H9 (cell line): Measurements from ENCODE around the gene SRSF4. TPM values are rescaled to one million over a fixed set of nuclear protein-coding genes. Genes with fewer than 3 reads are reported as not detected.

Experiments used
- DNase-seq: peaks from one replicate; pipeline ENCODE4 v3.0.0-alpha.2; 2017
- H2AFZ ChIP-seq: one replicate; pipeline ENCODE4 v1.6.1; 2013; ENCODE audit warnings: mild to moderate bottlenecking, low read length, control low read depth, moderate library complexity
- H2AK5ac ChIP-seq: 2 replicates; pipeline ENCODE4 v1.6.1; 2013; ENCODE audit warnings: low read length, control low read depth, mixed read lengths; ENCODE audit not compliant: insufficient read length
- H2BK120ac ChIP-seq: one replicate; pipeline ENCODE4 v1.6.1; 2013; ENCODE audit warnings: low read depth, mild to moderate bottlenecking, low read length, control low read depth, inconsistent platforms; ENCODE audit not compliant: poor library complexity, severe bottlenecking
- H2BK12ac ChIP-seq: 2 replicates; pipeline ENCODE4 v1.6.1; 2013; ENCODE audit warnings: low read length, control low read depth, mixed read lengths, low read depth; ENCODE audit not compliant: insufficient read length
- H2BK15ac ChIP-seq: 2 replicates; pipeline ENCODE4 v1.6.1; 2013; ENCODE audit warnings: low read depth, low read length, control low read depth
- H2BK20ac ChIP-seq: one replicate; pipeline ENCODE4 v1.6.1; 2013; ENCODE audit warnings: low read depth, mild to moderate bottlenecking, low read length, control low read depth, inconsistent platforms; ENCODE audit not compliant: poor library complexity, severe bottlenecking
- H2BK5ac ChIP-seq: 2 replicates; pipeline ENCODE4 v1.6.1; 2013; ENCODE audit warnings: low read length, control low read depth, mixed read lengths; ENCODE audit not compliant: insufficient read length
- H3K14ac ChIP-seq: 2 replicates; pipeline ENCODE4 v1.6.1; 2013; ENCODE audit warnings: low read length, control low read depth; ENCODE audit not compliant: insufficient read depth
- H3K18ac ChIP-seq: 2 replicates; pipeline ENCODE4 v1.6.1; 2013; ENCODE audit warnings: low read depth, mild to moderate bottlenecking, mixed read lengths, low read length, control low read depth; ENCODE audit not compliant: insufficient read length
- H3K23ac ChIP-seq: 2 replicates; pipeline ENCODE4 v1.6.1; 2013; ENCODE audit warnings: low read length, control low read depth, mixed read lengths, low read depth; ENCODE audit not compliant: insufficient read length
- H3K23me2 ChIP-seq: 2 replicates; pipeline ENCODE4 v1.6.1; 2013; ENCODE audit warnings: low read depth, mild to moderate bottlenecking, mixed read lengths, low read length, control low read depth; ENCODE audit not compliant: insufficient read length, poor library complexity, severe bottlenecking
- H3K27ac ChIP-seq: 2 replicates; pipeline ENCODE4 v1.5.1; 2013; ENCODE audit warnings: low read length, control low read depth, mixed read lengths, low read depth; ENCODE audit not compliant: insufficient read length
- H3K27me3 ChIP-seq: 2 replicates; pipeline ENCODE4 v1.6.1; 2013; ENCODE audit warnings: low read length, control low read depth, inconsistent platforms; ENCODE audit not compliant: insufficient read depth
- H3K4ac ChIP-seq: 2 replicates; pipeline ENCODE4 v1.6.1; 2013; ENCODE audit warnings: low read depth, mild to moderate bottlenecking, control low read depth, inconsistent platforms, low read length, moderate library complexity
- H3K4me1 ChIP-seq: 2 replicates; pipeline ENCODE4 v1.6.1; 2013; ENCODE audit warnings: low read length, control low read depth, inconsistent platforms; ENCODE audit not compliant: insufficient read depth
- H3K4me2 ChIP-seq: 2 replicates; pipeline ENCODE4 v1.6.1; 2013; ENCODE audit warnings: low read length, control low read depth, mixed read lengths; ENCODE audit not compliant: insufficient read length, insufficient read depth
- H3K56ac ChIP-seq: 2 replicates; pipeline ENCODE4 v1.6.1; 2013; ENCODE audit warnings: low read depth, mild to moderate bottlenecking, mixed read lengths, low read length, control low read depth; ENCODE audit not compliant: insufficient read length
- H3K79me1 ChIP-seq: 2 replicates; pipeline ENCODE4 v1.6.1; 2013; ENCODE audit warnings: low read depth, mild to moderate bottlenecking, moderate library complexity, low read length, control low read depth, inconsistent platforms; ENCODE audit not compliant: insufficient read depth, poor library complexity, severe bottlenecking
- H3K79me2 ChIP-seq: 2 replicates; pipeline ENCODE4 v1.6.1; 2013; ENCODE audit warnings: low read length, control low read depth, inconsistent platforms; ENCODE audit not compliant: insufficient read depth
- H3K9ac ChIP-seq: 2 replicates; pipeline ENCODE4 v1.6.1; 2013; ENCODE audit warnings: low read length, control low read depth, mixed read lengths; ENCODE audit not compliant: insufficient read length; ENCODE audit errors: extremely low read depth
- H3K9me3 ChIP-seq: one replicate; pipeline ENCODE4 v1.6.1; 2013; ENCODE audit warnings: low read depth, low read length, inconsistent platforms; ENCODE audit not compliant: control insufficient read depth
- H3T11ph ChIP-seq: one replicate; pipeline ENCODE4 v1.6.1; 2013; ENCODE audit warnings: mild to moderate bottlenecking, low read length, control low read depth, inconsistent platforms
- H4K20me1 ChIP-seq: one replicate; pipeline ENCODE4 v1.6.1; 2013; ENCODE audit not compliant: control insufficient read depth, insufficient read length, insufficient read depth
- H4K5ac ChIP-seq: 2 replicates; pipeline ENCODE4 v1.6.1; 2013; ENCODE audit warnings: low read depth, mild to moderate bottlenecking, mixed read lengths, low read length, control low read depth; ENCODE audit not compliant: insufficient read length
- H4K8ac ChIP-seq: replicated peaks from 2 replicates; pipeline ENCODE4 v1.6.1; 2013; ENCODE audit warnings: low read length, control low read depth, mixed read lengths, low read depth; ENCODE audit not compliant: insufficient read length
- H4K91ac ChIP-seq: 2 replicates; pipeline ENCODE4 v1.6.1; 2013; ENCODE audit warnings: low read depth, mild to moderate bottlenecking, moderate library complexity, mixed read lengths, low read length, control low read depth; ENCODE audit not compliant: insufficient read length
- H3K27ac Mint-ChIP-seq, 3 experiments: 2 replicates in 2 of 3; 3 replicates in 1 of 3; pipeline ENCODE4 v1.8.0; 2020 to 2021; ENCODE audit warnings: mixed read lengths in 3 of 3, mild to moderate bottlenecking in 1 of 3, moderate library complexity in 1 of 3
- H3K27me3 Mint-ChIP-seq: 2 replicates; pipeline ENCODE4 v1.8.0; 2021; ENCODE audit warnings: low read depth, mild to moderate bottlenecking, moderate library complexity, mixed read lengths
- H3K36me3 Mint-ChIP-seq, 3 experiments: 2 replicates in 2 of 3; 3 replicates in 1 of 3; pipeline ENCODE4 v1.8.0; 2020 to 2021; ENCODE audit warnings: low read depth in 3 of 3, mixed read lengths in 3 of 3; ENCODE audit not compliant: insufficient read depth in 1 of 3
- H3K4me1 Mint-ChIP-seq, 2 experiments: 2 replicates each; pipeline ENCODE4 v1.8.0; 2020; ENCODE audit warnings: mixed read lengths in 2 of 2
- H3K4me3 Mint-ChIP-seq, 2 experiments: 2 replicates in 1 of 2; 3 replicates in 1 of 2; pipeline ENCODE4 v1.8.0; 2020 to 2021; ENCODE audit warnings: mild to moderate bottlenecking in 2 of 2, mixed read lengths in 2 of 2, moderate library complexity in 1 of 2
- H3K9me3 Mint-ChIP-seq, 2 experiments: 2 replicates in 1 of 2; 3 replicates in 1 of 2; pipeline ENCODE4 v1.8.0; 2020; ENCODE audit warnings: mild to moderate bottlenecking in 2 of 2, mixed read lengths in 2 of 2, moderate library complexity in 1 of 2
- CTCF ChIP-seq: fragments of 200-600 bp; sonication (generic); conservative IDR thresholded peaks from 3 replicates; pipeline ENCODE4 v1.8.0; 2021; ENCODE audit warnings: antibody characterized with exemption, mild to moderate bottlenecking
- WGBS: extraction: QIAGEN DNeasy Blood & Tissue Kit; methylation state at CpG from one replicate; pipeline ENCODE4 v1.1.7; 2013; ENCODE audit warnings: missing lambda C conversion rate, low lambda C conversion rate, mixed read lengths; ENCODE audit not compliant: insufficient read length; ENCODE audit errors: extremely low coverage; 5-methylcytosine and 5-hydroxymethylcytosine counted together
- total RNA-seq: library from RNA; stranded (reverse); gene quantifications from 2 replicates; pipeline ENCODE4 v1.2.1, GENCODE V29; 2021

Gene SRSF4
- total RNA-seq, 1 experiment from 2014 or later, result 90.6 TPM

GRCh38 chr1:29210278-29211085, 28.8 kb upstream of the SRSF4 start:
- WGBS, result no CpG with 5 or more reads among the region's 7 CpGs
- H3K4me1 ChIP-seq, result no peaks in the 10 kb centered on the region
- no peak overlapping the region for H4K8ac ChIP-seq
- H2BK12ac ChIP-seq, result no peak overlapping the region
- no peak overlapping the region for H2BK20ac ChIP-seq
- no peak overlapping the region for H3K4me3 Mint-ChIP-seq
- no peak overlapping the region for H2BK5ac ChIP-seq
- H3K27me3 ChIP-seq, result no peaks in the 10 kb centered on the region
- no peak overlapping the region for H3T11ph ChIP-seq
- no peak overlapping the region for H3K14ac ChIP-seq
- H3K9me3 ChIP-seq, result no peaks in the 10 kb centered on the region
- no peak overlapping the region for H3K56ac ChIP-seq
- H4K91ac ChIP-seq, result no peak overlapping the region
- no peak overlapping the region for H3K4me2 ChIP-seq
- peaks cover 15 to 53% (median 38%) of the 10 kb centered on the region in 3 experiments; a peak in 6 of 7 replicates for H3K36me3 Mint-ChIP-seq
- H4K20me1 ChIP-seq, result no peaks in the 10 kb centered on the region
- H3K23ac ChIP-seq, result no peak overlapping the region
- H3K9ac ChIP-seq, result no peak overlapping the region
- H3K23me2 ChIP-seq, result no peaks in the 10 kb centered on the region
- no peaks in the 10 kb centered on the region; a peak in 1 of 5 replicates for H3K9me3 Mint-ChIP-seq
- no peak overlapping the region for H3K18ac ChIP-seq
- no peak overlapping the region for H4K5ac ChIP-seq
- no peak overlapping the region for H3K4ac ChIP-seq
- no peak overlapping the region for H3K27ac ChIP-seq
- no peaks in the 10 kb centered on the region for H3K27me3 Mint-ChIP-seq
- H2AK5ac ChIP-seq, result no peak overlapping the region
- TF ChIP-seq CTCF, result no peak
- no peak for DNase-seq
- no peak overlapping the region for H2BK15ac ChIP-seq
- no peak overlapping the region for H2AFZ ChIP-seq
- H3K27ac Mint-ChIP-seq, result peak overlapping the region in 1 of 3 experiments; percentile 12; a peak in 1 of 7 replicates
- no peak overlapping the region for H2BK120ac ChIP-seq
- no peaks in the 10 kb centered on the region for H3K79me2 ChIP-seq
- H3K4me1 Mint-ChIP-seq, result peaks cover 3 to 4% of the 10 kb centered on the region in 2 experiments; a peak in 1 of 4 replicates
- no peaks in the 10 kb centered on the region for H3K79me1 ChIP-seq
